Chondrocyte (in vitro differentiated cells): ENCODE measurements around the gene USH1G. TPM values are rescaled to one million over a fixed set of nuclear protein-coding genes. Genes with fewer than 3 reads are reported as not detected.
A peak's percentile ranks its signal among the peaks of the same experiment; 100 is the strongest.
"Not testable (repeated sequence)": the region's sequence is repeated elsewhere in the genome, so short reads cannot be mapped to it uniquely, and the experiment has no call there.

Source experiments
- DNase-seq: peaks from one replicate; pipeline ENCODE4 v3.0.0; 2021; ENCODE audit warnings: mixed read lengths, low spot score
- H3K27ac Mint-ChIP-seq: one replicate; pipeline ENCODE4 v1.8.0; 2021; ENCODE audit warnings: mild to moderate bottlenecking, moderate library complexity, mixed read lengths; ENCODE audit not compliant: unreplicated experiment
- H3K27me3 Mint-ChIP-seq: 2 replicates; pipeline ENCODE4 v1.8.0; 2021; ENCODE audit warnings: low read depth, mixed read lengths
- H3K36me3 Mint-ChIP-seq: 2 replicates; pipeline ENCODE4 v1.8.0; 2021; ENCODE audit warnings: low read depth, mixed read lengths
- H3K4me1 Mint-ChIP-seq: 2 replicates; pipeline ENCODE4 v1.8.0; 2021; ENCODE audit warnings: low read depth, mild to moderate bottlenecking, mixed read lengths
- H3K4me3 Mint-ChIP-seq: one replicate; pipeline ENCODE4 v1.8.0; 2021; ENCODE audit warnings: mild to moderate bottlenecking, moderate library complexity, mixed read lengths; ENCODE audit not compliant: unreplicated experiment
- H3K9me3 Mint-ChIP-seq: 2 replicates; pipeline ENCODE4 v1.8.0; 2021; ENCODE audit warnings: low read depth, mixed read lengths
- total RNA-seq: library from RNA; stranded (reverse); gene quantifications from 3 replicates; pipeline ENCODE4 v1.2.1, GENCODE V29; 2021
- TF ChIP-seq, protein P1 (sequence below): fragments of 200-600 bp; sonication (generic); IDR thresholded peaks from 2 replicates; pipeline ENCODE4 v1.5.0; 2021; ENCODE audit warnings: antibody characterized with exemption, mild to moderate bottlenecking, moderate library complexity

Gene USH1G
- total RNA-seq, 1 donor from 2014 or later, result not detected

GRCh38 chr17:74871356-74872076, 51.5 kb downstream of the USH1G start:
- H3K27ac Mint-ChIP-seq, result no peak overlapping the region
- H3K4me1 Mint-ChIP-seq, result peaks cover 24% of the 10 kb centered on the region
- no peaks in the 10 kb centered on the region for H3K27me3 Mint-ChIP-seq

GRCh38 chr17:74870512-74870911, 52.5 kb downstream of the USH1G start:
- DNase-seq, result no peak
- no peak overlapping the region for H3K4me3 Mint-ChIP-seq
- no peaks in the 10 kb centered on the region for H3K27me3 Mint-ChIP-seq
- TF ChIP-seq, protein P1, sequence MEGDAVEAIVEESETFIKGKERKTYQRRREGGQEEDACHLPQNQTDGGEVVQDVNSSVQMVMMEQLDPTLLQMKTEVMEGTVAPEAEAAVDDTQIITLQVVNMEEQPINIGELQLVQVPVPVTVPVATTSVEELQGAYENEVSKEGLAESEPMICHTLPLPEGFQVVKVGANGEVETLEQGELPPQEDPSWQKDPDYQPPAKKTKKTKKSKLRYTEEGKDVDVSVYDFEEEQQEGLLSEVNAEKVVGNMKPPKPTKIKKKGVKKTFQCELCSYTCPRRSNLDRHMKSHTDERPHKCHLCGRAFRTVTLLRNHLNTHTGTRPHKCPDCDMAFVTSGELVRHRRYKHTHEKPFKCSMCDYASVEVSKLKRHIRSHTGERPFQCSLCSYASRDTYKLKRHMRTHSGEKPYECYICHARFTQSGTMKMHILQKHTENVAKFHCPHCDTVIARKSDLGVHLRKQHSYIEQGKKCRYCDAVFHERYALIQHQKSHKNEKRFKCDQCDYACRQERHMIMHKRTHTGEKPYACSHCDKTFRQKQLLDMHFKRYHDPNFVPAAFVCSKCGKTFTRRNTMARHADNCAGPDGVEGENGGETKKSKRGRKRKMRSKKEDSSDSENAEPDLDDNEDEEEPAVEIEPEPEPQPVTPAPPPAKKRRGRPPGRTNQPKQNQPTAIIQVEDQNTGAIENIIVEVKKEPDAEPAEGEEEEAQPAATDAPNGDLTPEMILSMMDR, result no peak
- no peaks in the 10 kb centered on the region for H3K36me3 Mint-ChIP-seq
- peaks cover 24% of the 10 kb centered on the region for H3K4me1 Mint-ChIP-seq
- no peak overlapping the region for H3K27ac Mint-ChIP-seq
- H3K9me3 Mint-ChIP-seq, result no peaks in the 10 kb centered on the region

More at GRCh38 chr17:74871356-74872076, 51.5 kb downstream of the USH1G start:
- H3K4me3 Mint-ChIP-seq, result peak overlapping the region; percentile 83
- no peaks in the 10 kb centered on the region for H3K36me3 Mint-ChIP-seq
- H3K9me3 Mint-ChIP-seq, result no peaks in the 10 kb centered on the region
- TF ChIP-seq, protein P1, result no peak
- DNase-seq, result no peak

GRCh38 chr17:74870028-74870427, 53.0 kb downstream of the USH1G start:
- not testable (repeated sequence) for H3K4me3 Mint-ChIP-seq, H3K27me3 Mint-ChIP-seq
- H3K4me1 Mint-ChIP-seq, result peaks cover 24% of the 10 kb centered on the region

GRCh38 chr17:74868908-74869255, 54.2 kb downstream of the USH1G start:
- DNase-seq, result no peak
- TF ChIP-seq, protein P1, result no peak
- Mint-ChIP-seq H3K36me3 (no peaks in the 10 kb centered on the region), H3K27ac (no peak overlapping the region), H3K27me3 (no peaks in the 10 kb centered on the region), H3K4me3 (no peak overlapping the region), H3K4me1 (peaks cover 23% of the 10 kb centered on the region), H3K9me3 (no peaks in the 10 kb centered on the region)

More at GRCh38 chr17:74870028-74870427, 53.0 kb downstream of the USH1G start:
- H3K27ac Mint-ChIP-seq, H3K36me3 Mint-ChIP-seq, DNase-seq, H3K9me3 Mint-ChIP-seq: not testable (repeated sequence)

GRCh38 chr17:74868251-74868907, 54.7 kb downstream of the USH1G start:
- H3K9me3 Mint-ChIP-seq, result no peaks in the 10 kb centered on the region
- no peaks in the 10 kb centered on the region for H3K27me3 Mint-ChIP-seq
- no peak for DNase-seq
- H3K27ac Mint-ChIP-seq, result no peak overlapping the region
- H3K4me3 Mint-ChIP-seq, result no peak overlapping the region
- peaks cover 3% of the 10 kb centered on the region for H3K36me3 Mint-ChIP-seq
- TF ChIP-seq, protein P1, result no peak
- peaks cover 19% of the 10 kb centered on the region for H3K4me1 Mint-ChIP-seq
